ENCODE results near the gene SEPTIN7. TPM values are rescaled to one million over a fixed set of nuclear protein-coding genes. Genes with fewer than 3 reads are reported as not detected.
A peak's percentile ranks its signal among the peaks of the same experiment; 100 is the strongest.

Gene SEPTIN7
- total and polyA plus RNA-seq, 9 of the 15 experiments (the other 6 are each of a cell fraction or from before 2014, with no cell fraction given), result 95.0 to 268 (median 163) TPM

GRCh38 chr7:35817930-35818329 lies 17.1 kb downstream of the SEPTIN7 start:
- H3K9ac ChIP-seq (ENCODE audit: insufficient read depth in 1 of 2, low read depth in 2 of 2, low read length in 2 of 2), result no peak overlapping the region
- no peak overlapping the region for H3K4me2 ChIP-seq (ENCODE audit: insufficient read depth, low read length)
- DNase-seq (ENCODE audit: extremely low read depth in 1 of 4, low spot score in 3 of 4) (no peak), FAIRE-seq (peak; percentile 58), ATAC-seq (no peak)
- H3K9me1 ChIP-seq (ENCODE audit: control insufficient read depth, insufficient read depth, low read length), result no peaks in the 10 kb centered on the region
- 65% methylated on average over 2 of the region's 2 CpGs for WGBS (ENCODE audit: insufficient coverage, low coverage, missing lambda C conversion rate)
- H3K9me3 ChIP-seq (replicated peaks; ENCODE audit: control insufficient read depth, insufficient read depth, low read depth, low read length), result peaks cover 4% of the 10 kb centered on the region; the same call in 1 of the 2 replicates
- no TSS peak for BruUV-seq (replicated peaks)
- no peak overlapping the region for H2AFZ ChIP-seq (ENCODE audit: low read depth, low read length)
- no peak overlapping the region for H3K4me3 ChIP-seq
- no peak overlapping the region for H3K27ac ChIP-seq (ENCODE audit: extremely low read depth, low read depth, low read length)
- H3K79me2 ChIP-seq (ENCODE audit: control insufficient read depth, insufficient read depth, low read length), result peaks cover 97% of the 10 kb centered on the region
- no peaks in the 10 kb centered on the region for H3K27me3 ChIP-seq (ENCODE audit: control insufficient read depth in 2 of 2, insufficient read depth in 2 of 2, low read length in 2 of 2)
- H3K4me1 ChIP-seq (replicated peaks in 1 of 2; ENCODE audit: control insufficient read depth in 2 of 2, insufficient read depth in 2 of 2, low read length in 2 of 2), result no peaks in the 10 kb centered on the region
- no peaks in the 10 kb centered on the region; the same call in 1 of the 2 replicates for H4K20me1 ChIP-seq (replicated peaks; ENCODE audit: control insufficient read depth, insufficient read depth, low read length)
- ChIA-PET CTCF (ENCODE audit: low intra/inter-chr PET ratio) (no interaction called here), POLR2A (no interaction called here)
- in situ Hi-C loops (cut with MboI) (no loop called here), intact Hi-C loops (cut with micrococcal nuclease) (no loop called here)
- H3K36me3 ChIP-seq (ENCODE audit: control insufficient read depth, insufficient read depth, low read length), result no peaks in the 10 kb centered on the region
- no peak for TF ChIP-seq ZBTB8A (IDR thresholded peaks at IDR 0.05; ENCODE audit: partially characterized antibody)
- no peak for TF ChIP-seq HDAC6 (IDR thresholded peaks at IDR 0.05; ENCODE audit: low read depth, low read length)
- TF ChIP-seq CHAMP1 (IDR thresholded peaks at IDR 0.05), result no peak
- TF ChIP-seq, protein P1, sequence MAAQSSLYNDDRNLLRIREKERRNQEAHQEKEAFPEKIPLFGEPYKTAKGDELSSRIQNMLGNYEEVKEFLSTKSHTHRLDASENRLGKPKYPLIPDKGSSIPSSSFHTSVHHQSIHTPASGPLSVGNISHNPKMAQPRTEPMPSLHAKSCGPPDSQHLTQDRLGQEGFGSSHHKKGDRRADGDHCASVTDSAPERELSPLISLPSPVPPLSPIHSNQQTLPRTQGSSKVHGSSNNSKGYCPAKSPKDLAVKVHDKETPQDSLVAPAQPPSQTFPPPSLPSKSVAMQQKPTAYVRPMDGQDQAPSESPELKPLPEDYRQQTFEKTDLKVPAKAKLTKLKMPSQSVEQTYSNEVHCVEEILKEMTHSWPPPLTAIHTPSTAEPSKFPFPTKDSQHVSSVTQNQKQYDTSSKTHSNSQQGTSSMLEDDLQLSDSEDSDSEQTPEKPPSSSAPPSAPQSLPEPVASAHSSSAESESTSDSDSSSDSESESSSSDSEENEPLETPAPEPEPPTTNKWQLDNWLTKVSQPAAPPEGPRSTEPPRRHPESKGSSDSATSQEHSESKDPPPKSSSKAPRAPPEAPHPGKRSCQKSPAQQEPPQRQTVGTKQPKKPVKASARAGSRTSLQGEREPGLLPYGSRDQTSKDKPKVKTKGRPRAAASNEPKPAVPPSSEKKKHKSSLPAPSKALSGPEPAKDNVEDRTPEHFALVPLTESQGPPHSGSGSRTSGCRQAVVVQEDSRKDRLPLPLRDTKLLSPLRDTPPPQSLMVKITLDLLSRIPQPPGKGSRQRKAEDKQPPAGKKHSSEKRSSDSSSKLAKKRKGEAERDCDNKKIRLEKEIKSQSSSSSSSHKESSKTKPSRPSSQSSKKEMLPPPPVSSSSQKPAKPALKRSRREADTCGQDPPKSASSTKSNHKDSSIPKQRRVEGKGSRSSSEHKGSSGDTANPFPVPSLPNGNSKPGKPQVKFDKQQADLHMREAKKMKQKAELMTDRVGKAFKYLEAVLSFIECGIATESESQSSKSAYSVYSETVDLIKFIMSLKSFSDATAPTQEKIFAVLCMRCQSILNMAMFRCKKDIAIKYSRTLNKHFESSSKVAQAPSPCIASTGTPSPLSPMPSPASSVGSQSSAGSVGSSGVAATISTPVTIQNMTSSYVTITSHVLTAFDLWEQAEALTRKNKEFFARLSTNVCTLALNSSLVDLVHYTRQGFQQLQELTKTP (IDR thresholded peaks at IDR 0.05; ENCODE audit: low read depth in 1 of 2, partially characterized antibody in 2 of 2), result no peak
- no peak for TF ChIP-seq ZNF133 (CRISPR knock-in tag; IDR thresholded peaks at IDR 0.05)
- TF ChIP-seq ZNF589 (CRISPR knock-in tag; IDR thresholded peaks at IDR 0.05; ENCODE audit: low read depth), result no peak
- TF ChIP-seq XRCC4 (IDR thresholded peaks at IDR 0.05; ENCODE audit: extremely low read depth, insufficient read depth, insufficient read length), result no peak
- TF ChIP-seq POU5F1 (IDR thresholded peaks at IDR 0.05; ENCODE audit: borderline replicate concordance, low read depth, low read length, partially characterized antibody), result no peak
- TF ChIP-seq GABPA (tag; conservative IDR thresholded peaks at IDR 0.05; ENCODE audit: low read depth), result no peak
- TF ChIP-seq NR1H2 (CRISPR knock-in tag; IDR thresholded peaks at IDR 0.05), result no peak
- TF ChIP-seq SMAD4 (CRISPR knock-in tag; conservative IDR thresholded peaks at IDR 0.05), result no peak
- no peak for TF ChIP-seq HDAC1 (IDR thresholded peaks at IDR 0.05)
- TF ChIP-seq ASH1L (IDR thresholded peaks at IDR 0.05; ENCODE audit: borderline replicate concordance, low read depth, partially characterized antibody), result no peak
- TF ChIP-seq, protein P2, sequence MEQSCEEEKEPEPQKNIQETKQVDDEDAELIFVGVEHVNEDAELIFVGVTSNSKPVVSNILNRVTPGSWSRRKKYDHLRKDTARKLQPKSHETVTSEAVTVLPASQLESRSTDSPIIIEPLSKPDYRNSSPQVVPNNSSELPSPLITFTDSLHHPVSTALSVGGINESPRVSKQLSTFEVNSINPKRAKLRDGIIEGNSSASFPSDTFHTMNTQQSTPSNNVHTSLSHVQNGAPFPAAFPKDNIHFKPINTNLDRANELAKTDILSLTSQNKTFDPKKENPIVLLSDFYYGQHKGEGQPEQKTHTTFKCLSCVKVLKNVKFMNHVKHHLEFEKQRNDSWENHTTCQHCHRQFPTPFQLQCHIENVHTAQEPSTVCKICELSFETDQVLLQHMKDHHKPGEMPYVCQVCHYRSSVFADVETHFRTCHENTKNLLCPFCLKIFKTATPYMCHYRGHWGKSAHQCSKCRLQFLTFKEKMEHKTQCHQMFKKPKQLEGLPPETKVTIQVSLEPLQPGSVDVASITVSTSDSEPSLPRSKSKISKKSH (CRISPR knock-in tag; IDR thresholded peaks at IDR 0.05), result no peak
- TF ChIP-seq RBM25 (IDR thresholded peaks at IDR 0.05; ENCODE audit: low read depth, low read length, severe bottlenecking), result no peak
- no peak for TF ChIP-seq ZNF224 (CRISPR knock-in tag; IDR thresholded peaks at IDR 0.05)

All from K562 (cell line).